Loucy (cell line): ENCODE results near the gene C3orf85.

ENCODE experiments used
- EZH2phosphoT487 ChIP-seq: fragments of 200-600 bp; IDR thresholded peaks from 2 replicates; pipeline ENCODE4 v1.6.1; 2018; ENCODE audit warnings: antibody characterized with exemption, mild to moderate bottlenecking, moderate library complexity, borderline replicate concordance
- TF ChIP-seq, protein P1 (sequence below): fragments of 200-600 bp; sonication (generic); conservative IDR thresholded peaks from 2 replicates; pipeline ENCODE4 v1.5.1; 2014; ENCODE audit warnings: mild to moderate bottlenecking, antibody characterized with exemption, low read length

DNA sequence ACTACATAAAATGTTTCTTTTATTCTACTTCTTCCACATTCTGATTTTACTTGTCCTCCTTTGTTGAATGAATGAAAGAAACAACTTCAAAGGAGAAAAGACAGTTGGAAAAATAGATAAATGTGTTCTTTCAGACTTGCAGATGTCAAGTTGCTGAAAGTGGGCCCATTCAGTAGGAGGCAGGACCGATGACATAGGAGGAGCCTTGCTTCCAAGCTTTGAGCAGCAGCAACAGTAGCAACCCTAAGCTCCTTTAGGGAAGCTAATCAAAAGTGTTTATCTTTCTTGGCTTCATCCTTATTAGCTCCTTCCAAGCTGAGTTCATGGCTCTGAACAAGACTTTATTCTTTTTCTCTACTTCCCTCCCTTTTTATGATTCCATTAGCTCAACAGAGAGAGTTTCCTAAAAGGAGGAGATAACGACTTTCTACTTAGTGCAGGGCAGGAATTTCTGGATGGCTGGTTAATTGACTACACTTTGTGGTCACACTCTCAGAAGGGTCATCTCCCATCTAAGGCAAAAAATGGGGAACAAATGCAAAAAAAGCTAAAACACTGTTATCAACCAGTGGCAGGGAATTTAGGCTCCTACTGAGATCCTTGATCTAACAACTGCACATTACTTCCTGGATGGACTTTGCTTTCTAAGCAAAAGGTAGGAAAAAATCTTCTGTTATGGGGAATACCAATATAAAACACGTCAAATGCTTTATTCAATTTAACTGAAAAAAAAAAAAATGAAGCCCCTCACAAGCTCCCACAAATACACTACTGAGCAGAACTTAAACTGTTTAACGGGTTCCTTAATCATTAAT is 23.4 kb upstream of the C3orf85 start:
- TF ChIP-seq, protein P1, sequence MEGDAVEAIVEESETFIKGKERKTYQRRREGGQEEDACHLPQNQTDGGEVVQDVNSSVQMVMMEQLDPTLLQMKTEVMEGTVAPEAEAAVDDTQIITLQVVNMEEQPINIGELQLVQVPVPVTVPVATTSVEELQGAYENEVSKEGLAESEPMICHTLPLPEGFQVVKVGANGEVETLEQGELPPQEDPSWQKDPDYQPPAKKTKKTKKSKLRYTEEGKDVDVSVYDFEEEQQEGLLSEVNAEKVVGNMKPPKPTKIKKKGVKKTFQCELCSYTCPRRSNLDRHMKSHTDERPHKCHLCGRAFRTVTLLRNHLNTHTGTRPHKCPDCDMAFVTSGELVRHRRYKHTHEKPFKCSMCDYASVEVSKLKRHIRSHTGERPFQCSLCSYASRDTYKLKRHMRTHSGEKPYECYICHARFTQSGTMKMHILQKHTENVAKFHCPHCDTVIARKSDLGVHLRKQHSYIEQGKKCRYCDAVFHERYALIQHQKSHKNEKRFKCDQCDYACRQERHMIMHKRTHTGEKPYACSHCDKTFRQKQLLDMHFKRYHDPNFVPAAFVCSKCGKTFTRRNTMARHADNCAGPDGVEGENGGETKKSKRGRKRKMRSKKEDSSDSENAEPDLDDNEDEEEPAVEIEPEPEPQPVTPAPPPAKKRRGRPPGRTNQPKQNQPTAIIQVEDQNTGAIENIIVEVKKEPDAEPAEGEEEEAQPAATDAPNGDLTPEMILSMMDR = no peak
- no peak for TF ChIP-seq EZH2phosphoT487
